Glutamatergic neuron (in vitro differentiated cells): ENCODE data around the gene CD83. TPM values are rescaled to one million over a fixed set of nuclear protein-coding genes. Genes with fewer than 3 reads are reported as not detected.

Experiments
- DNase-seq: peaks from one replicate; pipeline ENCODE4 v3.0.0; 2022
- H3K27ac Mint-ChIP-seq: one replicate; pipeline ENCODE4 v1.8.0; 2020; ENCODE audit warnings: mild to moderate bottlenecking, mixed read lengths, inconsistent platforms; ENCODE audit not compliant: unreplicated experiment
- H3K27me3 Mint-ChIP-seq: one replicate; pipeline ENCODE4 v1.8.0; 2020; ENCODE audit warnings: mild to moderate bottlenecking, moderate library complexity, mixed read lengths, inconsistent platforms; ENCODE audit not compliant: unreplicated experiment
- H3K36me3 Mint-ChIP-seq: one replicate; pipeline ENCODE4 v1.8.0; 2020; ENCODE audit warnings: mild to moderate bottlenecking, mixed read lengths, inconsistent platforms; ENCODE audit not compliant: unreplicated experiment
- H3K4me1 Mint-ChIP-seq: one replicate; pipeline ENCODE4 v1.8.0; 2020; ENCODE audit warnings: mild to moderate bottlenecking, low read depth, mixed read lengths, inconsistent platforms; ENCODE audit not compliant: unreplicated experiment
- H3K4me3 Mint-ChIP-seq: one replicate; pipeline ENCODE4 v1.8.0; 2020; ENCODE audit warnings: mild to moderate bottlenecking, mixed read lengths, inconsistent platforms; ENCODE audit not compliant: unreplicated experiment
- H3K9me3 Mint-ChIP-seq: one replicate; pipeline ENCODE4 v1.8.0; 2020; ENCODE audit warnings: mild to moderate bottlenecking, moderate library complexity, mixed read lengths, inconsistent platforms; ENCODE audit not compliant: unreplicated experiment
- CTCF ChIP-seq: fragments of 200-600 bp; sonication (generic); IDR thresholded peaks from one replicate; pipeline ENCODE4 v1.5.0; 2021; ENCODE audit not compliant: partially characterized antibody, unreplicated experiment
- total RNA-seq: library from RNA; stranded (reverse); fragmentation: NEBNext Ultra II Directional; extraction: Animal tissue kit (Norgen Biotek cat#: 25700); gene quantifications from one replicate; pipeline ENCODE4 v1.2.1, GENCODE V29; 2021; ENCODE audit not compliant: unreplicated experiment

The CD83 gene
- total RNA-seq, 1 donor from 2014 or later = 0.34 TPM

DNA sequence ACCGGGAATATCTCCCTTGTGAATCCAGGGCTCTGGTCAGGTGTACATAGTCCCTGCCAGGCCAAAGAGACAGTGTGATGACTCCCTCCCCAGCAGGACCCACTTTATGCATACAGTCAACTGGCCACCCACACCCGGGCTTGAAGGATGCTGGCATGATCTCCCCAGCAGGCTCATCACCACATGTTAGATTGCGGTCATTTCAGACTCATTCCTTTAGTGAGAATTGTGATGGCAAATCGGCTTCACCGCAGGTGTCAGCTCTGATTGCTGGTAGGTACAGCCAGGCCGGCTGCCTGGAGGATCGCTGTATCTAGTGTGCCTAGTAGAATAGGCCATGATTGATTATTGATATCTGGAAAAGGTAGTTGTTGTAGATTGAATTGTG is 24.5 kb downstream of the CD83 start:
- Mint-ChIP-seq H3K27me3 (peaks cover 1% of the 10 kb centered on the region), H3K9me3 (peaks cover 3% of the 10 kb centered on the region), H3K36me3 (no peaks in the 10 kb centered on the region), H3K4me1 (peaks cover 21% of the 10 kb centered on the region), H3K27ac (no peak overlapping the region), H3K4me3 (no peak overlapping the region)
- no peak for DNase-seq
- TF ChIP-seq CTCF = no peak

DNA sequence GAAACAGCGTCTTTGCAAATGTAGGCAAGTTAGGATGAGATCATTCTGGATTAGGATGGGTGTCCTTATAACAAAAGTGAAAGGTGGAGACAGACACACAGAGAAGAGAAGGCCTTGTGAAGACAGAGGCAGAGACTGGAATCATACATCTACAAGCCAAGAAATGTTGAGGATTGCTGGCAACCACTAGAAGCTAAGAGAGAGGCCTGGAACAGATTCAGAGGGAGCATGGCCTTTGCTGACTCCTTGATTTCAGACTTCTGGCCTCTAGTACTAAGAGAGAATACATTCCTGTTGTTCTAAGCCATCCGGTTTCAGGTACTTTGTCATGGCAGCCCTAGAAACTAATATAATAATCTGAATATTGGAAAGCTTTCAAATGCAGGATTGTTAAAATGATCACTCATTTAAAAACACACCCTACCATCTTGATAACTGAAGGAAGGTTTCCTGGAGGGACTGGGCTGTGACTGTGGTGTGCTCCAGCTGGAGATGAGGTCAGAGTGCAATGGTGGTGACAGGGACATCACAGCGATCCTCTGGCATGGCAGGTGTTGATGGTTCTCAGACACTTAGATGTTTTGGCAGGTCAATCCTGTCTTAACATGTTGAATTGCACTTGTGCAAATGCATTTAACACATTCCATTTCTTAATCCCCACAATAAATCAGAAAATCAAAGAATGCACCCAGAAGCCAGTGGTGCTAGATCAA is 25.1 kb downstream of the CD83 start:
- H3K27me3 Mint-ChIP-seq = peaks cover 1% of the 10 kb centered on the region
- H3K4me3 Mint-ChIP-seq = no peak overlapping the region
- no peak for DNase-seq
- peaks cover 21% of the 10 kb centered on the region for H3K4me1 Mint-ChIP-seq
- H3K27ac Mint-ChIP-seq = no peak overlapping the region
- no peak for TF ChIP-seq CTCF
- no peaks in the 10 kb centered on the region for H3K36me3 Mint-ChIP-seq
- peaks cover 3% of the 10 kb centered on the region for H3K9me3 Mint-ChIP-seq

GRCh38 chr6:14143305-14143704 is 25.7 kb downstream of the CD83 start:
- no peak for DNase-seq

DNA sequence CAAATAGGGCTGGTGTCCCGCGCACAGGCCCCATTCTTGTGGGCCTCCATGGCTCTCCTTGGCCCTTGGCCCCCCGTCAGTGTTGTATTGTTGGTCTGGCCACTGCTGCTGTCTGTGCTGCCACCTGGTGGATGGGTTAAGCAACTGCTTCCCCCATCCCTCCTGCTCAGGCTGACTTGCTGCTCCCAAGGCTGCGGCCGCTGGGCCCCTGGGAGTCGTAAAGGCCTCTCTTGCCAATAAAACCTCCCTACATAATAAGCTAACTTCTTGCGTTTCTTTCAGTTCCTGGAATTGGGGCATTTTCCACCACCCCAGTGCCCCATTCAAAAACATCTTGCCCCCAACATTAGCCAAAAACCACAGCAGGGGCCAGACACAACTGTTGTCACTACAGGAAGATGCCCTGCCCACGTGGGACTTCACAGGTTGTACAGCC is 27.1 kb downstream of the CD83 start:
- peak; percentile 94 for TF ChIP-seq CTCF
- Mint-ChIP-seq H3K9me3 (peaks cover 3% of the 10 kb centered on the region), H3K4me3 (no peak overlapping the region), H3K27ac (no peak overlapping the region), H3K27me3 (peaks cover 1% of the 10 kb centered on the region), H3K36me3 (no peaks in the 10 kb centered on the region), H3K4me1 (peaks cover 21% of the 10 kb centered on the region)
- peak; percentile 80 for DNase-seq

More at GRCh38 chr6:14143305-14143704, 25.7 kb downstream of the CD83 start:
- no peak overlapping the region for H3K4me3 Mint-ChIP-seq
- H3K27me3 Mint-ChIP-seq = peaks cover 1% of the 10 kb centered on the region
- peaks cover 21% of the 10 kb centered on the region for H3K4me1 Mint-ChIP-seq
- no peaks in the 10 kb centered on the region for H3K36me3 Mint-ChIP-seq
- H3K9me3 Mint-ChIP-seq = peaks cover 3% of the 10 kb centered on the region
- no peak for TF ChIP-seq CTCF
- H3K27ac Mint-ChIP-seq = no peak overlapping the region

- no peaks in the 10 kb centered on the region for H3K36me3 Mint-ChIP-seq
- H3K27me3 Mint-ChIP-seq = peaks cover 1% of the 10 kb centered on the region
- peak; percentile 63 for DNase-seq
- peak overlapping the region; percentile 44 for H3K27ac Mint-ChIP-seq
- TF ChIP-seq CTCF = no peak
- peaks cover 3% of the 10 kb centered on the region for H3K9me3 Mint-ChIP-seq
- peaks cover 24% of the 10 kb centered on the region for H3K4me1 Mint-ChIP-seq
- peak overlapping the region; percentile 53 for H3K4me3 Mint-ChIP-seq
Observed at GRCh38 chr6:14146506-14147096, 29.0 kb downstream of the CD83 start.
